ENCODE results near the gene RRAGC. TPM values are rescaled to one million over a fixed set of nuclear protein-coding genes. Genes with fewer than 3 reads are reported as not detected.

Gene RRAGC
- total and polyA plus RNA-seq, 9 of the 15 experiments (the other 6 are each of a cell fraction or from before 2014, with no cell fraction given) = 3.9 to 16.9 (median 10.9) TPM

- TF ChIP-seq TAF1 (IDR thresholded peaks at IDR 0.05; ENCODE audit: control insufficient read depth, extremely low read depth, insufficient read depth, low read length, severe bottlenecking) (peak; percentile 36), ATF4 (CRISPR knock-in tag; IDR thresholded peaks at IDR 0.05) (0 out of 2 replicates have a peak, but pooled peaks have one; percentile 45), RNF2 (IDR thresholded peaks at IDR 0.05) (peak; percentile 52; the same call in 1 of the 2 replicates), ZBTB7A (IDR thresholded peaks at IDR 0.05; ENCODE audit: borderline replicate concordance, control insufficient read depth, low read depth, low read length) (peak; percentile 49; the same call in 1 of the 2 replicates), ARID3A (IDR thresholded peaks at IDR 0.05; ENCODE audit: borderline replicate concordance, low read depth, low read length) (no peak), YY1 (IDR thresholded peaks at IDR 0.05; ENCODE audit: borderline replicate concordance in 1 of 3, control insufficient read depth in 1 of 3, extremely low read depth in 1 of 3, insufficient read depth in 3 of 3, insufficient read length in 1 of 3, insufficient replicate concordance in 2 of 3, low read depth in 1 of 3, low read length in 2 of 3) (peak in 2 of 3 experiments; percentile 39 to 67), HDAC1 (IDR thresholded peaks at IDR 0.05) (peak in 1 of 2 experiments; percentile 85; a peak in 2 of 4 replicates), RBM25 (IDR thresholded peaks at IDR 0.05; ENCODE audit: low read depth, low read length, severe bottlenecking) (peak; percentile 97), ZKSCAN1 (IDR thresholded peaks at IDR 0.05; ENCODE audit: low read depth, low read length) (0 out of 2 replicates have a peak, but pooled peaks have one; percentile 2), GABPB1 (CRISPR knock-in tag; IDR thresholded peaks at IDR 0.05) (peak; percentile 55; the same call in 1 of the 2 replicates), ZBTB43 (CRISPR knock-in tag; IDR thresholded peaks at IDR 0.05) (0 out of 2 replicates have a peak, but pooled peaks have one; percentile 56), MBD2 (IDR thresholded peaks at IDR 0.05; ENCODE audit: borderline replicate concordance, low read depth) (peak; percentile 90), SMAD3 (CRISPR knock-in tag; conservative IDR thresholded peaks at IDR 0.05) (0 out of 2 replicates have a peak, but pooled peaks have one; percentile 72)
Observed at GRCh38 chr1:38859561-38860453, at the start of gene RRAGC (continued).
